HEK293 (cell line): ENCODE data around the gene CYP2S1.

ENCODE experiments used
- IKZF3 ChIP-seq: fragments of 450-650 bp; IDR thresholded peaks from 2 replicates; pipeline ENCODE4 v1.5.0; 2018; ENCODE audit warnings: missing biosample characterization, mild to moderate bottlenecking, missing genetic modification characterization, moderate library complexity
- KLF10 ChIP-seq: fragments of 450-650 bp; IDR thresholded peaks from 2 replicates; pipeline ENCODE4 v1.5.1; 2018; ENCODE audit warnings: missing biosample characterization, mild to moderate bottlenecking, missing genetic modification characterization
- RBAK ChIP-seq: fragments of 450-650 bp; formaldehyde crosslinking; IDR thresholded peaks from 2 replicates; pipeline ENCODE4 v1.5.1; 2016; ENCODE audit warnings: missing biosample characterization, missing genetic modification characterization
- YY2 ChIP-seq: fragments of 450-650 bp; formaldehyde crosslinking; IDR thresholded peaks from 2 replicates; pipeline ENCODE4 v1.5.1; 2016; ENCODE audit warnings: missing biosample characterization, missing genetic modification characterization
- ZBTB20 ChIP-seq: fragments of 450-650 bp; formaldehyde crosslinking; IDR thresholded peaks from 2 replicates; pipeline ENCODE4 v1.5.1; 2016; ENCODE audit warnings: missing biosample characterization, missing genetic modification characterization
- ZNF10 ChIP-seq: fragments of 450-650 bp; formaldehyde crosslinking; IDR thresholded peaks from 2 replicates; pipeline ENCODE4 v1.5.1; 2017; ENCODE audit warnings: missing biosample characterization, missing genetic modification characterization
- ZNF132 ChIP-seq: fragments of 450-650 bp; formaldehyde crosslinking; IDR thresholded peaks from 2 replicates; pipeline ENCODE4 v1.5.1; 2017; ENCODE audit warnings: missing biosample characterization, missing genetic modification characterization, borderline replicate concordance
- ZNF174 ChIP-seq: fragments of 450-650 bp; formaldehyde crosslinking; IDR thresholded peaks from 2 replicates; pipeline ENCODE4 v1.5.0; 2017; ENCODE audit warnings: missing biosample characterization, mild to moderate bottlenecking, missing genetic modification characterization
- ZNF223 ChIP-seq: fragments of 450-650 bp; formaldehyde crosslinking; IDR thresholded peaks from 2 replicates; pipeline ENCODE4 v1.5.1; 2016; ENCODE audit warnings: missing biosample characterization, missing genetic modification characterization
- ZNF302 ChIP-seq: fragments of 450-650 bp; formaldehyde crosslinking; IDR thresholded peaks from 2 replicates; pipeline ENCODE4 v1.5.1; 2016; ENCODE audit warnings: missing biosample characterization, missing genetic modification characterization, low read depth
- ZNF350 ChIP-seq: fragments of 450-650 bp; formaldehyde crosslinking; IDR thresholded peaks from 2 replicates; pipeline ENCODE4 v1.5.0; 2017; ENCODE audit warnings: missing biosample characterization, mild to moderate bottlenecking, missing genetic modification characterization
- ZNF37A ChIP-seq: fragments of 450-650 bp; IDR thresholded peaks from 2 replicates; pipeline ENCODE4 v1.5.1; 2018; ENCODE audit warnings: missing biosample characterization, missing genetic modification characterization
- ZNF423 ChIP-seq: fragments of 450-650 bp; formaldehyde crosslinking; IDR thresholded peaks from 2 replicates; pipeline ENCODE4 v1.5.1; 2016; ENCODE audit warnings: missing biosample characterization, missing genetic modification characterization
- ZNF433 ChIP-seq: fragments of 450-650 bp; formaldehyde crosslinking; IDR thresholded peaks from 2 replicates; pipeline ENCODE4 v1.5.1; 2016; ENCODE audit warnings: missing biosample characterization, missing genetic modification characterization, low read depth
- ZNF510 ChIP-seq: fragments of 450-650 bp; formaldehyde crosslinking; IDR thresholded peaks from 2 replicates; pipeline ENCODE4 v1.5.1; 2018; ENCODE audit warnings: mild to moderate bottlenecking, missing genetic modification characterization, missing biosample characterization; ENCODE audit not compliant: insufficient replicate concordance
- ZNF600 ChIP-seq: fragments of 450-650 bp; formaldehyde crosslinking; IDR thresholded peaks from 2 replicates; pipeline ENCODE4 v1.5.1; 2016; ENCODE audit warnings: missing biosample characterization, missing genetic modification characterization
- ZNF621 ChIP-seq: fragments of 450-650 bp; formaldehyde crosslinking; IDR thresholded peaks from 2 replicates; pipeline ENCODE4 v1.5.1; 2017; ENCODE audit warnings: missing biosample characterization, missing genetic modification characterization
- ZNF785 ChIP-seq: fragments of 450-650 bp; formaldehyde crosslinking; IDR thresholded peaks from 2 replicates; pipeline ENCODE4 v1.5.1; 2016; ENCODE audit warnings: missing biosample characterization, missing genetic modification characterization
- ZNF792 ChIP-seq: fragments of 450-650 bp; formaldehyde crosslinking; IDR thresholded peaks from 2 replicates; pipeline ENCODE4 v1.5.1; 2016; ENCODE audit warnings: missing biosample characterization, missing genetic modification characterization
- ZXDB ChIP-seq: fragments of 450-650 bp; formaldehyde crosslinking; IDR thresholded peaks from 2 replicates; pipeline ENCODE4 v1.5.1; 2016; ENCODE audit warnings: missing biosample characterization, missing genetic modification characterization
- TF ChIP-seq, protein P1 (sequence below): fragments of 450-650 bp; formaldehyde crosslinking; IDR thresholded peaks from 2 replicates; pipeline ENCODE4 v1.5.1; 2016; ENCODE audit warnings: missing biosample characterization, missing genetic modification characterization
- TF ChIP-seq, protein P2 (sequence below): IDR thresholded peaks from 2 replicates; pipeline ENCODE4 v1.6.1; 2011; ENCODE audit warnings: mild to moderate bottlenecking, low read depth, low read length, borderline replicate concordance
- TF ChIP-seq, protein P3 (sequence below): fragments of 450-650 bp; formaldehyde crosslinking; IDR thresholded peaks from 2 replicates; pipeline ENCODE4 v1.5.1; 2016; ENCODE audit warnings: missing biosample characterization, missing genetic modification characterization
- TF ChIP-seq, protein P4 (sequence below): fragments of 450-650 bp; formaldehyde crosslinking; IDR thresholded peaks from 2 replicates; pipeline ENCODE4 v1.5.1; 2016; ENCODE audit warnings: missing biosample characterization, missing genetic modification characterization
- TF ChIP-seq, protein P5 (sequence below): fragments of 450-650 bp; formaldehyde crosslinking; IDR thresholded peaks from 2 replicates; pipeline ENCODE4 v1.5.1; 2016; ENCODE audit warnings: missing biosample characterization, missing genetic modification characterization
- TF ChIP-seq, protein P6 (sequence below): fragments of 450-650 bp; formaldehyde crosslinking; IDR thresholded peaks from 2 replicates; pipeline ENCODE4 v1.5.1; 2016; ENCODE audit warnings: missing biosample characterization, missing genetic modification characterization
- TF ChIP-seq, protein P7 (sequence below): fragments of 450-650 bp; formaldehyde crosslinking; IDR thresholded peaks from 2 replicates; pipeline ENCODE4 v1.5.1; 2017; ENCODE audit warnings: missing biosample characterization, missing genetic modification characterization

The CYP2S1 gene

DNA sequence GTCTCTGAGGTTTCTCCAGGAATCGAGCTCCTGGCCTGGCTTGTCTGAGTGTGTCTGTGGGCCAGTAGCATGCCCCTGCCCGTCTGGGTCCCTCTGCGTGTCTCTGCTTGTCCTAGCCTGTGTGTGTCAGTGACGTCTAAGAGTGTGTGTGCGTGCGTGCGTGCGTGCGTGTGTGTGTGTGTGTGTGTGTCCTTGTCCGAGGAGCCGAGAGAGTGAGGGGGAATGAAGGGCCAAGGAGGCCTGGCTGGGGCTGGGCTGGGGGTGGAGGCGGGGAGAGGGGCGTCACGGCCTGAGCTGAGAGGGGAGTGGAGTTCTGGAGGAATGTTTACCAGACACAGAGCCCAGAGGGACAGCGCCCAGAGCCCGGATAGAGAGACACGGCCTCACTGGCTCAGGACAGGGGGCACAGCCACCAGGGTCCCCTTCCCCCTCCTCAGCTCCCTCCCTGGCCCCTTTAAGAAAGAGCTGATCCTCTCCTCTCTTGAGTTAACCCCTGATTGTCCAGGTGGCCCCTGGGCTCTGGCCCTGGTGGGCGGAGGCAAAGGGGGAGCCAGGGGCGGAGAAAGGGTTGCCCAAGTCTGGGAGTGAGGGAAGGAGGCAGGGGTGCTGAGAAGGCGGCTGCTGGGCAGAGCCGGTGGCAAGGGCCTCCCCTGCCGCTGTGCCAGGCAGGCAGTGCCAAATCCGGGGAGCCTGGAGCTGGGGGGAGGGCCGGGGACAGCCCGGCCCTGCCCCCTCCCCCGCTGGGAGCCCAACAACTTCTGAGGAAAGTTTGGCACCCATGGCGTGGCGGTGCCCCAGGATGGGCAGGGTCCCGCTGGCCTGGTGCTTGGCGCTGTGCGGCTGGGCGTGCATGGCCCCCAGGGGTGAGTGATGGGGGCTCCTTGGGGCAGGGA is 25.8 kb downstream of the CYP2S1 start, which contains the start of gene AXL (continued):
- TF ChIP-seq, protein P1, sequence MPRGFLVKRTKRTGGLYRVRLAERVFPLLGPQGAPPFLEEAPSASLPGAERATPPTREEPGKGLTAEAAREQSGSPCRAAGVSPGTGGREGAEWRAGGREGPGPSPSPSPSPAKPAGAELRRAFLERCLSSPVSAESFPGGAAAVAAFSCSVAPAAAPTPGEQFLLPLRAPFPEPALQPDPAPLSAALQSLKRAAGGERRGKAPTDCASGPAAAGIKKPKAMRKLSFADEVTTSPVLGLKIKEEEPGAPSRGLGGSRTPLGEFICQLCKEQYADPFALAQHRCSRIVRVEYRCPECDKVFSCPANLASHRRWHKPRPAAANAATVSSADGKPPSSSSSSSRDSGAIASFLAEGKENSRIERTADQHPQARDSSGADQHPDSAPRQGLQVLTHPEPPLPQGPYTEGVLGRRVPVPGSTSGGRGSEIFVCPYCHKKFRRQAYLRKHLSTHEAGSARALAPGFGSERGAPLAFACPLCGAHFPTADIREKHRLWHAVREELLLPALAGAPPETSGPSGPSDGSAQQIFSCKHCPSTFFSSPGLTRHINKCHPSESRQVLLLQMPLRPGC: no peak
- TF ChIP-seq ZNF423 (tag by site-specific recombination) (no peak), ZNF10 (tag by site-specific recombination) (no peak), ZNF350 (tag by site-specific recombination) (no peak), RBAK (tag by site-specific recombination) (no peak), ZNF302 (peak; percentile 83; the same call in 1 of the 2 replicates), YY2 (tag by site-specific recombination) (0 out of 2 replicates have a peak, but pooled peaks have one; percentile 23), IKZF3 (tag by site-specific recombination) (no peak), ZNF785 (tag by site-specific recombination) (peak; percentile 88; the same call in 1 of the 2 replicates), ZNF223 (tag by site-specific recombination) (0 out of 2 replicates have a peak, but pooled peaks have one; percentile 23), ZNF510 (no peak), ZNF792 (tag by site-specific recombination) (no peak), ZNF132 (no peak), ZNF174 (tag by site-specific recombination) (no peak), ZNF37A (no peak), ZNF621 (tag by site-specific recombination) (no peak), KLF10 (no peak), ZBTB20 (tag by site-specific recombination) (peak; percentile 43), ZXDB (tag by site-specific recombination) (no peak), ZNF600 (tag by site-specific recombination) (no peak), ZNF433 (tag by site-specific recombination) (no peak)
- TF ChIP-seq, protein P2, sequence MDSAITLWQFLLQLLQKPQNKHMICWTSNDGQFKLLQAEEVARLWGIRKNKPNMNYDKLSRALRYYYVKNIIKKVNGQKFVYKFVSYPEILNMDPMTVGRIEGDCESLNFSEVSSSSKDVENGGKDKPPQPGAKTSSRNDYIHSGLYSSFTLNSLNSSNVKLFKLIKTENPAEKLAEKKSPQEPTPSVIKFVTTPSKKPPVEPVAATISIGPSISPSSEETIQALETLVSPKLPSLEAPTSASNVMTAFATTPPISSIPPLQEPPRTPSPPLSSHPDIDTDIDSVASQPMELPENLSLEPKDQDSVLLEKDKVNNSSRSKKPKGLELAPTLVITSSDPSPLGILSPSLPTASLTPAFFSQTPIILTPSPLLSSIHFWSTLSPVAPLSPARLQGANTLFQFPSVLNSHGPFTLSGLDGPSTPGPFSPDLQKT: no peak
- TF ChIP-seq, protein P3, sequence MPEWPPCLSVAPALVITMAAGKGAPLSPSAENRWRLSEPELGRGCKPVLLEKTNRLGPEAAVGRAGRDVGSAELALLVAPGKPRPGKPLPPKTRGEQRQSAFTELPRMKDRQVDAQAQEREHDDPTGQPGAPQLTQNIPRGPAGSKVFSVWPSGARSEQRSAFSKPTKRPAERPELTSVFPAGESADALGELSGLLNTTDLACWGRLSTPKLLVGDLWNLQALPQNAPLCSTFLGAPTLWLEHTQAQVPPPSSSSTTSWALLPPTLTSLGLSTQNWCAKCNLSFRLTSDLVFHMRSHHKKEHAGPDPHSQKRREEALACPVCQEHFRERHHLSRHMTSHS (tag by site-specific recombination): no peak
- TF ChIP-seq, protein P4, sequence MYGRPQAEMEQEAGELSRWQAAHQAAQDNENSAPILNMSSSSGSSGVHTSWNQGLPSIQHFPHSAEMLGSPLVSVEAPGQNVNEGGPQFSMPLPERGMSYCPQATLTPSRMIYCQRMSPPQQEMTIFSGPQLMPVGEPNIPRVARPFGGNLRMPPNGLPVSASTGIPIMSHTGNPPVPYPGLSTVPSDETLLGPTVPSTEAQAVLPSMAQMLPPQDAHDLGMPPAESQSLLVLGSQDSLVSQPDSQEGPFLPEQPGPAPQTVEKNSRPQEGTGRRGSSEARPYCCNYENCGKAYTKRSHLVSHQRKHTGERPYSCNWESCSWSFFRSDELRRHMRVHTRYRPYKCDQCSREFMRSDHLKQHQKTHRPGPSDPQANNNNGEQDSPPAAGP (tag by site-specific recombination): no peak
- TF ChIP-seq, protein P5, sequence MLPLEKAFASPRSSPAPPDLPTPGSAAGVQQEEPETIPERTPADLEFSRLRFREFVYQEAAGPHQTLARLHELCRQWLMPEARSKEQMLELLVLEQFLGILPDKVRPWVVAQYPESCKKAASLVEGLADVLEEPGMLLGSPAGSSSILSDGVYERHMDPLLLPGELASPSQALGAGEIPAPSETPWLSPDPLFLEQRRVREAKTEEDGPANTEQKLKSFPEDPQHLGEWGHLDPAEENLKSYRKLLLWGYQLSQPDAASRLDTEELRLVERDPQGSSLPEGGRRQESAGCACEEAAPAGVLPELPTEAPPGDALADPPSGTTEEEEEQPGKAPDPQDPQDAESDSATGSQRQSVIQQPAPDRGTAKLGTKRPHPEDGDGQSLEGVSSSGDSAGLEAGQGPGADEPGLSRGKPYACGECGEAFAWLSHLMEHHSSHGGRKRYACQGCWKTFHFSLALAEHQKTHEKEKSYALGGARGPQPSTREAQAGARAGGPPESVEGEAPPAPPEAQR (tag by site-specific recombination): 0 out of 2 replicates have a peak, but pooled peaks have one; percentile 69
- TF ChIP-seq, protein P6, sequence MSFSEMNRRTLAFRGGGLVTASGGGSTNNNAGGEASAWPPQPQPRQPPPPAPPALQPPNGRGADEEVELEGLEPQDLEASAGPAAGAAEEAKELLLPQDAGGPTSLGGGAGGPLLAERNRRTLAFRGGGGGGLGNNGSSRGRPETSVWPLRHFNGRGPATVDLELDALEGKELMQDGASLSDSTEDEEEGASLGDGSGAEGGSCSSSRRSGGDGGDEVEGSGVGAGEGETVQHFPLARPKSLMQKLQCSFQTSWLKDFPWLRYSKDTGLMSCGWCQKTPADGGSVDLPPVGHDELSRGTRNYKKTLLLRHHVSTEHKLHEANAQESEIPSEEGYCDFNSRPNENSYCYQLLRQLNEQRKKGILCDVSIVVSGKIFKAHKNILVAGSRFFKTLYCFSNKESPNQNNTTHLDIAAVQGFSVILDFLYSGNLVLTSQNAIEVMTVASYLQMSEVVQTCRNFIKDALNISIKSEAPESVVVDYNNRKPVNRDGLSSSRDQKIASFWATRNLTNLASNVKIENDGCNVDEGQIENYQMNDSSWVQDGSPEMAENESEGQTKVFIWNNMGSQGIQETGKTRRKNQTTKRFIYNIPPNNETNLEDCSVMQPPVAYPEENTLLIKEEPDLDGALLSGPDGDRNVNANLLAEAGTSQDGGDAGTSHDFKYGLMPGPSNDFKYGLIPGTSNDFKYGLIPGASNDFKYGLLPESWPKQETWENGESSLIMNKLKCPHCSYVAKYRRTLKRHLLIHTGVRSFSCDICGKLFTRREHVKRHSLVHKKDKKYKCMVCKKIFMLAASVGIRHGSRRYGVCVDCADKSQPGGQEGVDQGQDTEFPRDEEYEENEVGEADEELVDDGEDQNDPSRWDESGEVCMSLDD (tag by site-specific recombination): peak; percentile 63; the same call in 1 of the 2 replicates
- TF ChIP-seq, protein P7, sequence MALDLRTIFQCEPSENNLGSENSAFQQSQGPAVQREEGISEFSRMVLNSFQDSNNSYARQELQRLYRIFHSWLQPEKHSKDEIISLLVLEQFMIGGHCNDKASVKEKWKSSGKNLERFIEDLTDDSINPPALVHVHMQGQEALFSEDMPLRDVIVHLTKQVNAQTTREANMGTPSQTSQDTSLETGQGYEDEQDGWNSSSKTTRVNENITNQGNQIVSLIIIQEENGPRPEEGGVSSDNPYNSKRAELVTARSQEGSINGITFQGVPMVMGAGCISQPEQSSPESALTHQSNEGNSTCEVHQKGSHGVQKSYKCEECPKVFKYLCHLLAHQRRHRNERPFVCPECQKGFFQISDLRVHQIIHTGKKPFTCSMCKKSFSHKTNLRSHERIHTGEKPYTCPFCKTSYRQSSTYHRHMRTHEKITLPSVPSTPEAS (tag by site-specific recombination): peak; percentile 93
